Lung microvascular endothelial cell (primary cell): Measurements from ENCODE around the gene KRTAP10-2. TPM values are rescaled to one million over a fixed set of nuclear protein-coding genes. Genes with fewer than 3 reads are reported as not detected.

ENCODE experiments used
- total RNA-seq: library from RNA; depleted of rRNA; stranded (reverse); fragments of >200 nt; gene quantifications from 2 replicates; pipeline ENCODE4 v1.2.1, GENCODE V29; 2014

The KRTAP10-2 gene
- total RNA-seq, 1 donor from 2014 or later, result not detected

Other genes with a start within 250 kb of the KRTAP10-2 start
- 3.7 and 4.8 TPM in 2 replicates for gene CFAP410, start 212.1 kb downstream of the KRTAP10-2 start, total RNA-seq
- 0.22 and 0.40 TPM in 2 replicates for gene TRPM2, start 197.9 kb downstream of the KRTAP10-2 start, total RNA-seq
- gene LRRC3, start 96.0 kb downstream of the KRTAP10-2 start, total RNA-seq, result 0.65 and 0.99 TPM in 2 replicates
- gene KRTAP10-1, start 11.3 kb downstream of the KRTAP10-2 start, total RNA-seq, result not detected in 2 replicates
- not detected in 2 replicates for gene KRTAP10-3, start 7.3 kb upstream of the KRTAP10-2 start, total RNA-seq
- gene KRTAP10-4, start 22.2 kb upstream of the KRTAP10-2 start, total RNA-seq, result not detected in 2 replicates
- not detected in 2 replicates for gene KRTAP10-5, start 29.1 kb upstream of the KRTAP10-2 start, total RNA-seq
- gene KRTAP10-6, start 41.0 kb upstream of the KRTAP10-2 start, total RNA-seq, result not detected in 2 replicates
- gene KRTAP10-7, start 49.1 kb upstream of the KRTAP10-2 start, total RNA-seq, result not detected in 2 replicates
- gene KRTAP10-8, start 60.6 kb upstream of the KRTAP10-2 start, total RNA-seq, result not detected in 2 replicates
- gene KRTAP10-9, start 75.6 kb upstream of the KRTAP10-2 start, total RNA-seq, result not detected in 2 replicates
- not detected in 2 replicates for gene KRTAP10-10, start 85.9 kb upstream of the KRTAP10-2 start, total RNA-seq
- gene KRTAP10-11, start 94.9 kb upstream of the KRTAP10-2 start, total RNA-seq, result not detected in 2 replicates
- gene KRTAP12-4, start 103.2 kb upstream of the KRTAP10-2 start, total RNA-seq, result not detected in 2 replicates
- not detected in 2 replicates for gene KRTAP12-3, start 106.4 kb upstream of the KRTAP10-2 start, total RNA-seq
- gene KRTAP12-2, start 115.4 kb upstream of the KRTAP10-2 start, total RNA-seq, result not detected in 2 replicates
- not detected in 2 replicates for gene KRTAP12-1, start 130.7 kb upstream of the KRTAP10-2 start, total RNA-seq
- gene KRTAP10-12, start 145.7 kb upstream of the KRTAP10-2 start, total RNA-seq, result not detected in 2 replicates
- gene TSPEAR, start 160.1 kb upstream of the KRTAP10-2 start, total RNA-seq, result under 0.01 TPM in 2 replicates